GM12801 (cell line): Measurements from ENCODE around the gene SPATA13.

Experiments
- CTCF ChIP-seq: IDR thresholded peaks from one replicate; pipeline ENCODE4 v1.5.1; 2011; ENCODE audit warnings: control low read depth; ENCODE audit not compliant: insufficient read length; ENCODE audit errors: extremely low read depth

Gene SPATA13

GRCh38 chr13:24172071-24172470, 11.6 kb downstream of the SPATA13 start:
- no peak for TF ChIP-seq CTCF

GRCh38 chr13:24173795-24174194, 13.3 kb downstream of the SPATA13 start:
- TF ChIP-seq CTCF, result no peak

- no peak for TF ChIP-seq CTCF
Measured at GRCh38 chr13:24175847-24176246, 15.3 kb downstream of the SPATA13 start.

GRCh38 chr13:24176351-24177101, 16.0 kb downstream of the SPATA13 start:
- no peak for TF ChIP-seq CTCF

- TF ChIP-seq CTCF, result no peak
Measured at GRCh38 chr13:24178847-24179485, 18.4 kb downstream of the SPATA13 start.

- no peak for TF ChIP-seq CTCF
Measured at GRCh38 chr13:24179486-24179850, 18.9 kb downstream of the SPATA13 start.

GRCh38 chr13:24180750-24181377, 20.3 kb downstream of the SPATA13 start:
- TF ChIP-seq CTCF, result no peak
